Measurements from ENCODE around the gene GLIS1.

The GLIS1 gene

DNA sequence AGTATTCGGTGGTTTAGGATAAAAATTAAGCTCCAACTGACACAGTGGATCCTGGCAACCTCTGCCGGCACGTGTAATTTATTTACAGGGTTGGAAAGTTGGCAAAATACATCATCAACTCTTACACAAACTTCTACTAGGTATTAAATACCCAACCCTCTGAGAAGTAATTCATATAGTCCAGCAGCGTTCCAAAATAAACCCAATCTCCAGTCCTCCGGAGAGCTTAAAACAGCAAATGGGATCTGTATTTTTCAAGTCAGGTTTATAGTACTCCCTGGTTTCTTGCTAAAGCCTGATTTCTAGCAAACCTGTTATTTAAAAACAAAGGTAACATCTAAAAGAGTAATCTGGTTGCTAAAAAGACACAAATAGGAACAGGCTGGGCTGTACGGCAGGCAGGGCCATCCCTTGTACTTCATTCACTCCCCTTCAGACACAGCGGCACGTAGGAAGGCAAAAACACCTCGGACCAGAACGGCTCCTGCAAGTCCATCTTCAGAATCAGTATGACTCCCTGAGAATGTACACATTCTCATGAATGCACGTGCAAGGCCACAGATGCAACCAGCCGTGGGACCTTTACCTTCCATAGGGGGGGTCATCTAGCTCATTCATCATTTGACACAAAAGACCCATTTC lies 8.6 kb downstream of the GLIS1 start:
- no peaks in the 10 kb centered on the region for H3K9me3 ChIP-seq (ENCODE audit: control insufficient read depth, low read length)
- no peak overlapping the region for H3K4me3 ChIP-seq (ENCODE audit: extremely low read depth, insufficient read depth, low read length, poor library complexity, severe bottlenecking)
- WGBS, 2 experiments (ENCODE audit: insufficient coverage in 2 of 2) = 94 to 100% methylated on average over 4 to 9 of the region's 12 CpGs

GRCh38 chr1:53729456-53730223 lies 9.3 kb downstream of the GLIS1 start:
- H3K4me3 ChIP-seq (ENCODE audit: extremely low read depth, insufficient read depth, low read length, poor library complexity, severe bottlenecking) = no peak overlapping the region
- H3K4me1 ChIP-seq (ENCODE audit: control insufficient read depth, insufficient read depth, low read length, poor library complexity, severe bottlenecking) = peaks cover 27% of the 10 kb centered on the region
- H3K36me3 ChIP-seq (ENCODE audit: control insufficient read depth, insufficient read depth, low read length) = no peaks in the 10 kb centered on the region
- 88 to 91% methylated on average over 9 to 13 of the region's 16 CpGs for WGBS, 2 experiments (ENCODE audit: insufficient coverage in 2 of 2)
- H3K27ac ChIP-seq (ENCODE audit: low read depth, low read length, severe bottlenecking) = no peak overlapping the region
- H3K9me3 ChIP-seq (ENCODE audit: control insufficient read depth, low read length) = no peaks in the 10 kb centered on the region

More for the DNA sequence above, 8.6 kb downstream of the GLIS1 start:
- Histone ChIP-seq H3K27ac (ENCODE audit: low read depth, low read length, severe bottlenecking) (no peak overlapping the region), H3K4me1 (ENCODE audit: control insufficient read depth, insufficient read depth, low read length, poor library complexity, severe bottlenecking) (peaks cover 34% of the 10 kb centered on the region), H3K36me3 (ENCODE audit: control insufficient read depth, insufficient read depth, low read length) (no peaks in the 10 kb centered on the region)

- WGBS, 2 experiments (ENCODE audit: insufficient coverage in 2 of 2) = 95% methylated on average over 13 to 14 of the region's 17 CpGs
- H3K4me1 ChIP-seq (ENCODE audit: control insufficient read depth, insufficient read depth, low read length, poor library complexity, severe bottlenecking) = peaks cover 21% of the 10 kb centered on the region
- H3K36me3 ChIP-seq (ENCODE audit: control insufficient read depth, insufficient read depth, low read length) = no peaks in the 10 kb centered on the region
- no peak overlapping the region for H3K4me3 ChIP-seq (ENCODE audit: extremely low read depth, insufficient read depth, low read length, poor library complexity, severe bottlenecking)
- H3K9me3 ChIP-seq (ENCODE audit: control insufficient read depth, low read length) = no peaks in the 10 kb centered on the region
- H3K27ac ChIP-seq (ENCODE audit: low read depth, low read length, severe bottlenecking) = no peak overlapping the region
Measured at GRCh38 chr1:53728702-53729455, 10.1 kb downstream of the GLIS1 start.

GRCh38 chr1:53728196-53728595 lies 10.8 kb downstream of the GLIS1 start:
- H3K4me3 ChIP-seq (ENCODE audit: extremely low read depth, insufficient read depth, low read length, poor library complexity, severe bottlenecking) = no peak overlapping the region
- 71 to 83% methylated on average over 1 of the region's 1 CpG for WGBS, 2 experiments (ENCODE audit: insufficient coverage in 2 of 2)
- no peaks in the 10 kb centered on the region for H3K36me3 ChIP-seq (ENCODE audit: control insufficient read depth, insufficient read depth, low read length)
- peaks cover 15% of the 10 kb centered on the region for H3K4me1 ChIP-seq (ENCODE audit: control insufficient read depth, insufficient read depth, low read length, poor library complexity, severe bottlenecking)
- no peaks in the 10 kb centered on the region for H3K9me3 ChIP-seq (ENCODE audit: control insufficient read depth, low read length)
- no peak overlapping the region for H3K27ac ChIP-seq (ENCODE audit: low read depth, low read length, severe bottlenecking)

- Histone ChIP-seq H3K27ac (ENCODE audit: low read depth, low read length, severe bottlenecking) (no peak overlapping the region), H3K9me3 (ENCODE audit: control insufficient read depth, low read length) (no peaks in the 10 kb centered on the region), H3K4me3 (ENCODE audit: extremely low read depth, insufficient read depth, low read length, poor library complexity, severe bottlenecking) (no peak overlapping the region), H3K4me1 (ENCODE audit: control insufficient read depth, insufficient read depth, low read length, poor library complexity, severe bottlenecking) (peaks cover 10% of the 10 kb centered on the region), H3K36me3 (ENCODE audit: control insufficient read depth, insufficient read depth, low read length) (no peaks in the 10 kb centered on the region)
- WGBS, 2 experiments (ENCODE audit: insufficient coverage in 2 of 2) = 96 to 98% methylated on average over 6 of the region's 7 CpGs
Measured at GRCh38 chr1:53727461-53728092, 11.4 kb downstream of the GLIS1 start.

GRCh38 chr1:53726009-53726600 lies 12.9 kb downstream of the GLIS1 start:
- WGBS, 2 experiments (ENCODE audit: insufficient coverage in 2 of 2) = 84 to 91% methylated on average over 3 to 7 of the region's 8 CpGs
- H3K36me3 ChIP-seq (ENCODE audit: control insufficient read depth, insufficient read depth, low read length) = no peaks in the 10 kb centered on the region
- no peak overlapping the region for H3K4me3 ChIP-seq (ENCODE audit: extremely low read depth, insufficient read depth, low read length, poor library complexity, severe bottlenecking)
- peaks cover 4% of the 10 kb centered on the region for H3K4me1 ChIP-seq (ENCODE audit: control insufficient read depth, insufficient read depth, low read length, poor library complexity, severe bottlenecking)
- no peak overlapping the region for H3K27ac ChIP-seq (ENCODE audit: low read depth, low read length, severe bottlenecking)
- H3K9me3 ChIP-seq (ENCODE audit: control insufficient read depth, low read length) = no peaks in the 10 kb centered on the region

DNA sequence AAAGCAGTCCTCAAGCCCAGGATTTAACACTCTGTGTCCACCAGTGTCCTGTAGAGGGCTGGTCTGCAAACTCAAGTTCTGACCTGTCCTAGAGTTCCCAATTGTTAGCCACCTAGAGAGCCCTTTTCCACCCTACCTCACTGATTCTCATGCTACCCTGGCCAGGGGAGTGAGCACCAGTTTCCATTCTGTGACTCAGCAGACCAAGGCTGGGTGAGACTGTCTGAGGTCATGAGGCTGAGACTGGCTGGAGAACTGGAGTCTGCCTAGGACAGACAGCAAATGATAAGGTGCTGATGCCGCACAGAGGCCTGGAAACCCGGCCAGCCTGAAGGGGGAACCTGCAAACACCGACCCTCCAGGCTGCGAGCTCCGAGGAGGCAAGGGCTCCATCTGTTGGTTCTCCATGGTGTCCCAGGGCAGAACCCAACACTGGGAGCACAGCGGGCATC lies 13.7 kb downstream of the GLIS1 start:
- Histone ChIP-seq H3K9me3 (ENCODE audit: control insufficient read depth, low read length) (no peaks in the 10 kb centered on the region), H3K4me1 (ENCODE audit: control insufficient read depth, insufficient read depth, low read length, poor library complexity, severe bottlenecking) (no peaks in the 10 kb centered on the region), H3K36me3 (ENCODE audit: control insufficient read depth, insufficient read depth, low read length) (no peaks in the 10 kb centered on the region), H3K4me3 (ENCODE audit: extremely low read depth, insufficient read depth, low read length, poor library complexity, severe bottlenecking) (no peak overlapping the region), H3K27ac (ENCODE audit: low read depth, low read length, severe bottlenecking) (no peak overlapping the region)
- 26 to 30% methylated on average over 5 to 6 of the region's 6 CpGs for WGBS, 2 experiments (ENCODE audit: insufficient coverage in 2 of 2)

- no CpG with 5 or more reads among the region's 1 CpG for WGBS, 2 experiments (ENCODE audit: insufficient coverage in 2 of 2)
- Histone ChIP-seq H3K4me3 (ENCODE audit: extremely low read depth, insufficient read depth, low read length, poor library complexity, severe bottlenecking) (no peak overlapping the region), H3K9me3 (ENCODE audit: control insufficient read depth, low read length) (no peaks in the 10 kb centered on the region), H3K4me1 (ENCODE audit: control insufficient read depth, insufficient read depth, low read length, poor library complexity, severe bottlenecking) (no peaks in the 10 kb centered on the region), H3K36me3 (ENCODE audit: control insufficient read depth, insufficient read depth, low read length) (no peaks in the 10 kb centered on the region), H3K27ac (ENCODE audit: low read depth, low read length, severe bottlenecking) (no peak overlapping the region)
Measured at GRCh38 chr1:53722025-53722424, 16.9 kb downstream of the GLIS1 start.

- Histone ChIP-seq H3K4me1 (ENCODE audit: control insufficient read depth, insufficient read depth, low read length, poor library complexity, severe bottlenecking) (no peaks in the 10 kb centered on the region), H3K36me3 (ENCODE audit: control insufficient read depth, insufficient read depth, low read length) (no peaks in the 10 kb centered on the region), H3K4me3 (ENCODE audit: extremely low read depth, insufficient read depth, low read length, poor library complexity, severe bottlenecking) (no peak overlapping the region), H3K9me3 (ENCODE audit: control insufficient read depth, low read length) (no peaks in the 10 kb centered on the region), H3K27ac (ENCODE audit: low read depth, low read length, severe bottlenecking) (no peak overlapping the region)
- 100% methylated on average over 2 of the region's 4 CpGs for WGBS, 2 experiments (ENCODE audit: insufficient coverage in 2 of 2)
Measured at GRCh38 chr1:53721088-53721487, 17.9 kb downstream of the GLIS1 start.

DNA sequence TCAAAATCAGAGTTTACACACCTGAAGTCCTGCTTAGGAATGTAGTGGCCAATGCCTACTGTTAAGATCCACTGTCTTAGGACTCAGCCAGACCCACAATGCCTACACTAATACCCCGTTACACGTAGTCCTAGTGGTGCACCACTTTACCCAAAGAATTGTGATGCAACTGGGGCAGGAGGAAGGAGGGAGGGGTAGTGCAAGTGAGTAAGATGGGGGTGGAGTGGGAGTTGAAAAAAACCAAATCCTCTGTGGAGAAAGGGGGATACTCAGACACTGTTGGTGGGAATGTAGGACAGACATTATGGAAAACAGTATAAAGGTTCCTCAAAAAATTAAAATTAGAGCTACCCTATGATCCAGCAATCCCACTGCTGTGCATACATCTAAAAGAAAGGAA lies 19.5 kb downstream of the GLIS1 start:
- Histone ChIP-seq H3K4me3 (ENCODE audit: extremely low read depth, insufficient read depth, low read length, poor library complexity, severe bottlenecking) (no peak overlapping the region), H3K36me3 (ENCODE audit: control insufficient read depth, insufficient read depth, low read length) (no peaks in the 10 kb centered on the region), H3K4me1 (ENCODE audit: control insufficient read depth, insufficient read depth, low read length, poor library complexity, severe bottlenecking) (no peaks in the 10 kb centered on the region), H3K27ac (ENCODE audit: low read depth, low read length, severe bottlenecking) (no peak overlapping the region), H3K9me3 (ENCODE audit: control insufficient read depth, low read length) (no peaks in the 10 kb centered on the region)
- WGBS, 2 experiments (ENCODE audit: insufficient coverage in 2 of 2) = 100% methylated on average over 2 of the region's 2 CpGs; no CpG with 5 or more reads in 1 of the 2 experiments
